OCI-LY3 (cell line): Measurements from ENCODE around the gene XRCC5.

Experiments
- CTCF ChIP-seq: fragments of 200-600, 300-600 bp; sonication (generic); IDR thresholded peaks from 2 replicates; pipeline ENCODE4 v1.5.1; 2014; ENCODE audit warnings: antibody characterized with exemption, low read length, low read depth
- EZH2phosphoT487 ChIP-seq: fragments of 200-600 bp; shearing (Covaris generic); IDR thresholded peaks from 2 replicates; pipeline ENCODE4 v1.6.1; 2018; ENCODE audit warnings: antibody characterized with exemption, mixed run types, low read depth

- TF ChIP-seq CTCF: no peak
- no peak for TF ChIP-seq EZH2phosphoT487
Observed at GRCh38 chr2:216113572-216113971, 4.4 kb downstream of the XRCC5 start.
